ENCODE measurements around the gene GPBAR1.

DNA sequence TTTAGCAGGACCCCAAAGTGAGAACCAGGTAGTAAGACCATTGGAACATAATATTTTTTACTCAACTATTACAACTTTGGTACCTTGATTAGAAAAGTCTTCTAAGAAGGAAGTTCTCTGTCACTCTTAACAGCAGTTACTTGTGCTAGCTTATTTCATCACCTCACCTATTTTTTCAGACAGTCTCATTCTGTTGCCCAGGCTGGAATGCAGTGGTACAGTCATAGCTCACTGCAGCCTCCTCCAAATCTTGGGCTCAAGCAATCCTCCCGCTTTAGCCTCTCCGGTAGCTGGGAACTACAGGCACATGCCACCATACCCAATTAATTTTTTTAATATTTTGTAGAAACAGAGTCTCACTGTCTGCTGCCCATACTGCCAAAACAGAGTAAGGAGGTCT is 25.8 kb upstream of the GPBAR1 start:
- TF ChIP-seq, protein P1, sequence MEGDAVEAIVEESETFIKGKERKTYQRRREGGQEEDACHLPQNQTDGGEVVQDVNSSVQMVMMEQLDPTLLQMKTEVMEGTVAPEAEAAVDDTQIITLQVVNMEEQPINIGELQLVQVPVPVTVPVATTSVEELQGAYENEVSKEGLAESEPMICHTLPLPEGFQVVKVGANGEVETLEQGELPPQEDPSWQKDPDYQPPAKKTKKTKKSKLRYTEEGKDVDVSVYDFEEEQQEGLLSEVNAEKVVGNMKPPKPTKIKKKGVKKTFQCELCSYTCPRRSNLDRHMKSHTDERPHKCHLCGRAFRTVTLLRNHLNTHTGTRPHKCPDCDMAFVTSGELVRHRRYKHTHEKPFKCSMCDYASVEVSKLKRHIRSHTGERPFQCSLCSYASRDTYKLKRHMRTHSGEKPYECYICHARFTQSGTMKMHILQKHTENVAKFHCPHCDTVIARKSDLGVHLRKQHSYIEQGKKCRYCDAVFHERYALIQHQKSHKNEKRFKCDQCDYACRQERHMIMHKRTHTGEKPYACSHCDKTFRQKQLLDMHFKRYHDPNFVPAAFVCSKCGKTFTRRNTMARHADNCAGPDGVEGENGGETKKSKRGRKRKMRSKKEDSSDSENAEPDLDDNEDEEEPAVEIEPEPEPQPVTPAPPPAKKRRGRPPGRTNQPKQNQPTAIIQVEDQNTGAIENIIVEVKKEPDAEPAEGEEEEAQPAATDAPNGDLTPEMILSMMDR (IDR thresholded peaks at IDR 0.05) = no peak
- TF ChIP-seq POLR2A (IDR thresholded peaks at IDR 0.05) = no peak

Measured in heart left ventricle (tissue), 13 donors.